GM19240 (cell line): Measurements from ENCODE around the gene DUOXA2.
"Not testable (repeated sequence)": the region's sequence is repeated elsewhere in the genome, so short reads cannot be mapped to it uniquely, and the experiment has no call there.

Source experiments
- DNase-seq: peaks from one replicate; pipeline ENCODE4 v3.0.0; 2011; ENCODE audit warnings: low spot score; ENCODE audit not compliant: insufficient read length

The DUOXA2 gene

GRCh38 chr15:45114076-45114750, at the start of gene DUOXA2, which contains the start of gene DUOX2:
DUOXA2 (plus strand) TSS chr15:45114326; CDS start chr15:45114606, 280 bp downstream.
DUOX2 (minus strand) TSS chr15:45114172; CDS start chr15:45113411, 761 bp downstream.
- no peak for DNase-seq

DNA sequence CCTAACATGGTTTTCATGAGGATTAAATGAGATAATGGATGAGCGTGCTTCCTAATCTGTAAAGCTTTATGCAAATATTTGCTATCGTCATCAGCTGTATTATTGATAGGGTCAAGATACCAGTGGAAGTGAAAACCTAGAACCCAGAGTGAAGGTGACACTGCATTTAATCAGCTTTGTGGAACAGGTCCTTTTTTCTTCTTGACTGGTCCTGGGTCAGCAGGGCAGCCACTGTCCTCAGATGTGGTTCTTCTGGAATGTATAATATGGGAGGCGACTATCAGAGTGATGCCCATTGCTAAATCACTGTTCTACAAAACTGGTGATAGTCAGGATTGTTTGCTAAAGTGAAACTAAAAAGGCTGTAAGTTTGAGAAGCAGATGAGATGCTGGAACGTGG, 49.7 kb upstream of the DUOXA2 start:
- no peak for DNase-seq

DNA sequence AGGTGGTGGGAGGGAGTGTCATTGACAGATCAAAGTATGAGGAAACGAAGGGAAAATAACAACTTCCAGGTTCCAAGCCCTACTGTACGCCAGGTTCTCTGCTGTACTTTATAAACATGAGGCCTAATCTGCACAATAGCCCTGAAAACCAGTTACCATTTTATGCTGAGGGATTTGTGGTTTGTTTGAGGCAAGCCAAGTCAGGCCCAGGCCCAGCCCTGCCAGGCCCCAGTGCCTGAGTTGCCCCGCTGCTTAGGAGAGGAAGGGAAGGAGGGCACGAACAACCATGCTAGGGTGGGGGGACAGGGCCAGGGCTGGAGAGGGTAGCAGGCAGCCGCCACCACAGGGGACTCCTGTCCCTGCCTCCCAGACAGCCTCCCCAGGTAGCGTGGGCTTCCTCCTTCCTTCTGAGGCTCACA, 44.2 kb upstream of the DUOXA2 start:
- DNase-seq, result not testable (repeated sequence)

GRCh38 chr15:45073602-45074001, 40.5 kb upstream of the DUOXA2 start:
- not testable (repeated sequence) for DNase-seq

GRCh38 chr15:45075440-45076320, 38.4 kb upstream of the DUOXA2 start:
- not testable (repeated sequence) for DNase-seq

GRCh38 chr15:45077391-45077790, 36.7 kb upstream of the DUOXA2 start:
- not testable (repeated sequence) for DNase-seq

DNA sequence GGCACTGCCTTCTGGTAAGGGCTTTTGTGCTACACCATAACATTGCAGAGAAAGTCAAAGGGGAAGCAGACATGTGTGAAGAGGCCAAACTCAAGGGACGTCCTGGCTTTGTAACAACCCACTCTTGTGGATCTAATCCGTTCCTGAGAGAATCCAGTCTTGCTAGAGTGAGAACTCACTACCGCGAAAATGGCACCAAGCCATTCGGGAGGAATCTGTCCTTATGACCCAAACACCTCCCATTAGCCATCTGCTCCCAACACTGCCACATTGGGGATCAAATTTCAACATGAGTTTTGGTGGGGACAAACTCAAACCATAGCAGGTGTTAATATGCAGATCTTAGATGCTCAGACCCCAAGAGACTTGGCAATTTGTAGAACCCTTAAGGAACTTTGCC, 34.9 kb upstream of the DUOXA2 start:
- DNase-seq, result not testable (repeated sequence)

DNA sequence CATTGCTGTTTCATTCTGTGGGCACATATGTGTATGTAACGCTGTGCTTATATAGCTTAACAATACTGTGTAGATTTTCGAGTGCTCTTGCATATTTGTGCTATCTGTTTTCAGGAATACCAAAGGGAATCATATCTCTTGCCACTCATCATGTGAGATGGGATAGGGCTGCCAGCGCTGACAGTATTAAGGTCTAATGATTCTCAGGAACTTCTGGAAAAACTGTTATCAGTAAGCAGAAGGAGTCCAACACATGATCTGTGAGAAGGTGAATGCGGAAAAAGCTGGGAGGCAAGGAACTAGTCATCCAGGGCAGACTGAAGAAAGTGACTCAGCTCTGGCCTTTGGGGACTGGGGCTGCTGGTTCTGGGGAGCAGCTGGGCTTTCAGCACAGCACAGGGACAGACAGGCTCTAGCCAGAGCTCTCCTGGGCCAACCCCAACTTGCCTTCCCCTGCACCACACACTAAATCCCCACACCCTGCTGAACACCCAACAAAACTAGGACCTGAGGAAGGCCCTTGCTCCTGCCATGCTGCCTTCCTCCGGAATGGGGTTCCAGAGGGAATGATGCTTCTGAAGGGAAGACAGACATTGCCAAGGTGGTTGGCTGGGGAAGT, 34.4 kb upstream of the DUOXA2 start:
- not testable (repeated sequence) for DNase-seq

DNA sequence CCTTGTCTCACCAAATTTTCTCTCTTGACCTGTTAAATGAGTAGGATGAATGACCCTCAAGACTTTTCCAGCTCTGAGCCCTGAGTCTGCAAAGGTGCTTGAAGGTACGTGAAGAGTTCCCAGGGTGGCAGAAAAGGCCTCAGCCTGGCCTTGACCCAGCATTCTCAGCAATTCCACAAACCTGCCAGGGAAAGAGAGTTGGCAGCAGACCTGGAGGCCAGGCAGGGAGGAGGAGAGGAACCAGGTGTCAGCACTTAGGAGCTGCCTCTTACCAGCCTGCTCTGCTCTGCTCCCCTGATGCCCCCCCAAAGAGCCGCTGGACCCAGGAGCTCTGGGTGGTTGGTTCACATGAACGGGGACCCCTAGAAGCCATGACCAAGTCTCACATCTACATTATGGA, 33.5 kb upstream of the DUOXA2 start:
- not testable (repeated sequence) for DNase-seq

DNA sequence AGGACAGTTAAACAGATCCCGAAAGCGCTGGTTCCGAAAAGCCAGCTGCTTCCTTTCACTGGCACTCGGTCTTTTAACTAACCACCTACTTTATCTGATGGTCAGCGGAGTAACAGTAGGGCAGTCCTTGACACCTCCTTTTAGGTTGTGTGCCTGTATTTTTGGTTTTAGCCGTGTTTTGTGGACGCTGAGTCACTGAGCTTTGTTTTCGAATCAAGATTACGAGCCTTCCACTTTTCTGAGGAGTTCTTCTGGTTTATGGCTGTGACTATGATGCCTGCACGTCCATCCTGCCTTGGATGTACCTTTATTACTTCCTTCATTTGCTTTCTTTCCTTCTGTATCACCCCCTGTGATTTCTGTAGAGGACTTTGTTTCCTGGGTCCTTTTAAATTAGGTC, 31.7 kb upstream of the DUOXA2 start:
- DNase-seq, result not testable (repeated sequence)

DNA sequence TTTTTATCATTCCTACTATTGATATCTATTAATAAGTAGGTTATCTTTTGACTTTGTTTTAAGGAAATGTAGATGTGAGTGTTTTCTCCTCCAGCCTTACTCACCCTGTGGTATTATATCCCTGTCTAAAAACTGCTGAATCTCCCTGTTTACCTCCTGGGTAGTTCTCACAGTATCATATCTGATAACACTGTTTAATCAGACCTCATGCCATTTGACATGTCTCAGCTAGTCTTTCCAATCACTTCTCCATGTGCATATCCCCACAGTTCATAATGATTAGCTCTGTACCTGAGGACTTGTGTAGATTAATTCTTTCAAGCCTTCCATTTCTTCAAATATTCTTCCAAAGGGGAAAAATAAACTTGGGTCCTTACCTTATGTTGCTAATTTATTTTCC, 30.9 kb upstream of the DUOXA2 start:
- no peak for DNase-seq

DNA sequence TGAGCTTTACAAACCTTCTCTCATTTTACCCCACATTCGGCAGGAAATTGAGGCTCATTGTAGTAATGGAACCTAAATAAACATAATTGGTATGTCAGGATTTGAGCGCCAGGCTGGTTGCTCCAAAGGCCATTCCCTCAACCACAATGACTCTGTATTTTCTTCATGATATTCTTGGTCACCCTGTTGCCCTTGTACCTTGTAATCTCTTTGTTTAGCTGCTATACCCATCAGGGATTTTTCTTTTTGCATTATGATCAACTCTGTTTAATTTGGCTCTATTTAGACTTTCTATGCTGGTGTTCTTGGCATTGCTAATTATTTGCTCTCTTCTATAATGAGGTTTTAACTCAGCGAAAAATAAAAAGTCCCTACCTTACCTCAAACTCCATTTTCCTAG, 30.0 kb upstream of the DUOXA2 start:
- DNase-seq, result no peak

- no peak for DNase-seq
Measured at GRCh38 chr15:45087513-45087912, 26.6 kb upstream of the DUOXA2 start.

- DNase-seq, result no peak
Measured at GRCh38 chr15:45088801-45089711, 25.1 kb upstream of the DUOXA2 start.

DNA sequence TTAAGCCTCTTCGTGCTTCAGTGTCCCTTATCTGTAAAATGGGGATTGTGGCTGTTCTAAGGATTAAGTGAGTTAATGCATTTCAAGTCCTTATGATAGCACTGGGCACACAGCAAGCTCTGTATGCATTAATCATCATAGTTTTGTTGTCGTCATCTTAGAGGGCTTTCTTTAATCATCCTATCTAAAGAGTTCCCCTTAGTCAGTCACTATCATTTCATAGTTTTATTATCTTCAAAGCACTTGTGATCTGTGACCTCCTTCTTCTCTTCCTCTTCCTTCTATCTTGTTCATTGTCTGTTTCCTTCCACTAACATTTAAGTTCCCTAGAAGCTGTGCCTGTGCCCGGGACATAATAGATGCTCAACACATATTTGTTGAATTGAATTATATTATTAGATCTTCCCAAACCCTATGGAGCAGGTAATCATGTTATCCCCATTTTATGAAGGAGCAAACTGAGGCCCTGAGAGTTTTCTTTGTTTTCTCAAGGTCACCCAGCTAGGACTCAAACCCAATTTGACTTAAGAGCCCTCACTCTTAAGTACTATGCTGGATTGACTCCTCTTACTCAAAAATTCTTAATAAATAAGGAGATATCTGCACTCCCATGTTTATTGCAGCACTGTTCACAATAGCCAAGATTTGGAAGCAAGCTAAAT, 24.3 kb upstream of the DUOXA2 start:
- DNase-seq, result no peak

DNA sequence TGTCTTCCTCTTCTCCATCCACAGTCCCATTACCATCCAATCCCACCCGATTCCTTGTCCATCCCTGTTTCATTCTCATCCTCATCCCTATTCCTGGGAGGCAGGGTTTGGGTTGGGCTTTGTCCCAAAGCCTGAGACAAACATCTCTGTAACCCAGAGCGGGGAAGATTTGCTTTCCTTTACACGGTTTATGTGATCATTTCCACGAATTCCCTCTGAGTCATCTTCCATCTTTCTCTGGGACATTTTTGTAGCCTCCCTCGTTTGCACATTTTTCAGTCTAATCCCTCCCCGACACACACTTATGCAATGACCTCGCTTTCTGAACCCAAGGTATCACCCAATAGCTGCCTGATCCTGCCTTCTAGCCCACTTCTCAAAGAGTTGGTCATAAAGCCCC, 23.0 kb upstream of the DUOXA2 start:
- no peak for DNase-seq

- DNase-seq, result no peak
Measured at GRCh38 chr15:45091576-45091975, 22.6 kb upstream of the DUOXA2 start.

DNA sequence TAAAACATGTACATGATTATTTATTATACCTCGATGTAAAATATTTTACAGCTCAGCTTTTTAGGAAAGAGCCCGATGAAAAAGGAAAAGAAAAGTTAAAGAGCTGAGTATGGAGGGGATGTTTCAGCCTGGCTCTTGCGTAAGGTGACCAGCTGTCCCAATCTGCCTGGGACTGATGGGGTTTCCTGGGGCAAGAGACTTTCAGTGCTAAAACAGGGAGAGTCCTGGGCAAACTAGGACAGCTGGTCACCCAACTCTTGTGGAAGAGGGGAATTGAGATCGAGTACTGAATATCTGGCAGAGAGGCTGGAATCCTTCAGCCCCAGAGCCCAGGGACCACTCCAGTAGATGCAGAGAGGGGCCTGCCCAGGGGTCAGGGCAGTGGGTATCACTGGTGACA, 21.1 kb upstream of the DUOXA2 start:
- no peak for DNase-seq

DNA sequence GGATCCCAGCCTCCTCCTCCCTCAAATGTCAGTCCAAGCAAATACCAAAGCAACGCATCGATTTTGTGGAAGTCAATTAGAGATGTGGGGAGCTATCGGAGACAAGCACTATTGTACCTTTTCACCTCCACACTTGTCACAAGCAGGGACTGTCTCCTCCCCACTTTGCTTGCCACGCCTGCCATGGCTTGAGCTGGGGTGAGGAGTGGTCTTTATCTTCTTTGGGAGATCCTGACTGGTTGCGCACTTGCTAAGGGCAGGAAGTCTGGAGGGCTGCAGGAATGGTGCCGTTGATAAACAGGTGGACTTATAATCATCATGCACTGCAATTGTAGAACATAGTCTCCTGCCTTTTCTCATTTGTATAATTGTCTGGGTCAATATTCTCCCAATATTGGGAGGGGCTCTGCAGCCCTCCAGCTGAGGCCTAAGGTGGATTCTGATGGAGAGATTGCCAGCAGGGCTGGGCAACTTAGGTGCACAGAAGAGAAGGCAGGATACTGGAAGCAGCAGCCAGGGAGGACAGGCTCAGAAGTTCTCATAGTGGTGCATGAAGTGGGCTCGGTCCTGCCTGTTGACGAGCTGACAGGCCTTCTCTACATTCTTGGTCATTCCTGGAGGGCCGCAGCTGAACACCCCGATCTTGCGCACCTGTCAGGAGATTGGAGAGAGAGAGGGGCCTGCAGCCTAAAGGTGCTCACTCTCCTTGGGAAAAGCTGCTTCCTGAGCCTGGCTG, 20.3 kb upstream of the DUOXA2 start:
- DNase-seq, result no peak

DNA sequence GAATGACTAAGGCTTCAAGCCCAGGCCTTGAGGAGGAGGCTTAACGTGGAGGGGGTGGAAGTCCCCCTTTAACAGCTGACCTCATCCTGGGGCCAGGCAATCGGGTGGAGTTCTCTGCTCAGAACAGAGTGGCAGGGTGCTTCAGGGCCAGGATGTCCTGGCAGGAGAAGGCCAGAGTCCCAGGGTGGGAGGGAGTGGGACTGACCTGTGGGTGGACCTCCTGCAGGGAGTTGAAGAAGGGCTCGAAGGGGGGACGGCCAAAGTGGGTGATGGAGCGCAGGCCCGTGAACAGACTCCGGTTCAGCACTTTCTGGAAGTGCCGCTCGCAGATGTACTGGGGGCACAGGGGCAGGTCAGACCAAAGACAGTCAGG, 19.8 kb upstream of the DUOXA2 start:
- DNase-seq, result no peak
